ENCODE results near the gene ZNF93.
"Not testable (repeated sequence)": the region's sequence is repeated elsewhere in the genome, so short reads cannot be mapped to it uniquely, and the experiment has no call there.

DNA sequence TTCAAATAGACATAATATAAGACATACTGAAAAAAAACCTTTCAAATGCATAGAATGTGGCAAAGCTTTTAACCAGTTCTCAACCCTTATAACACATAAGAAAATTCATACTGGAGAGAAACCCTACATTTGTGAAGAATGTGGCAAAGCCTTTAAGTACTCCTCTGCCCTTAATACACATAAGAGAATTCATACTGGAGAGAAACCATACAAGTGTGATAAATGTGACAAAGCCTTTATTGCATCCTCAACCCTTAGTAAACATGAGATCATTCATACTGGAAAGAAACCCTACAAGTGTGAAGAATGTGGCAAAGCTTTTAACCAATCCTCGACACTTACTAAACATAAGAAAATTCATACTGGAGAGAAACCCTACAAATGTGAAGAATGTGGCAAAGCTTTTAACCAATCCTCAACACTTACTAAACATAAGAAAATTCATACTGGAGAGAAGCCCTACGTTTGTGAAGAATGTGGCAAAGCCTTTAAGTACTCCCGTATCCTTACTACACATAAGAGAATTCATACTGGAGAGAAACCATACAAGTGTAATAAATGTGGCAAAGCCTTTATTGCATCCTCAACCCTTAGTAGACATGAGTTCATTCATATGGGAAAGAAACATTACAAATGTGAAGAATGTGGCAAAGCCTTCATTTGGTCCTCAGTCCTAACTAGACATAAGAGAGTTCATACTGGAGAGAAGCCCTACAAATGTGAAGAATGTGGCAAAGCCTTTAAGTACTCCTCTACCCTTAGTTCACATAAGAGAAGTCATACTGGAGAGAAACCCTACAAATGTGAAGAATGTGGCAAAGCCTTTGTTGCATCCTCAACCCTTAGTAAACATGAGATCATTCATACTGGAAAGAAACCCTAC lies 32.9 kb downstream of the ZNF93 start:
- TF ChIP-seq, protein P1, sequence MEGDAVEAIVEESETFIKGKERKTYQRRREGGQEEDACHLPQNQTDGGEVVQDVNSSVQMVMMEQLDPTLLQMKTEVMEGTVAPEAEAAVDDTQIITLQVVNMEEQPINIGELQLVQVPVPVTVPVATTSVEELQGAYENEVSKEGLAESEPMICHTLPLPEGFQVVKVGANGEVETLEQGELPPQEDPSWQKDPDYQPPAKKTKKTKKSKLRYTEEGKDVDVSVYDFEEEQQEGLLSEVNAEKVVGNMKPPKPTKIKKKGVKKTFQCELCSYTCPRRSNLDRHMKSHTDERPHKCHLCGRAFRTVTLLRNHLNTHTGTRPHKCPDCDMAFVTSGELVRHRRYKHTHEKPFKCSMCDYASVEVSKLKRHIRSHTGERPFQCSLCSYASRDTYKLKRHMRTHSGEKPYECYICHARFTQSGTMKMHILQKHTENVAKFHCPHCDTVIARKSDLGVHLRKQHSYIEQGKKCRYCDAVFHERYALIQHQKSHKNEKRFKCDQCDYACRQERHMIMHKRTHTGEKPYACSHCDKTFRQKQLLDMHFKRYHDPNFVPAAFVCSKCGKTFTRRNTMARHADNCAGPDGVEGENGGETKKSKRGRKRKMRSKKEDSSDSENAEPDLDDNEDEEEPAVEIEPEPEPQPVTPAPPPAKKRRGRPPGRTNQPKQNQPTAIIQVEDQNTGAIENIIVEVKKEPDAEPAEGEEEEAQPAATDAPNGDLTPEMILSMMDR (IDR thresholded peaks at IDR 0.05), result not testable (repeated sequence)
- TF ChIP-seq POLR2A (IDR thresholded peaks at IDR 0.05), result not testable (repeated sequence)

Data from heart left ventricle (tissue), 13 donors.